ENCODE data around the gene GOLGA6L10.

Gene GOLGA6L10

GRCh38 chr15:82298032-82298431 is 51.2 kb downstream of the GOLGA6L10 start:
- DNase-seq, result no peak

DNA sequence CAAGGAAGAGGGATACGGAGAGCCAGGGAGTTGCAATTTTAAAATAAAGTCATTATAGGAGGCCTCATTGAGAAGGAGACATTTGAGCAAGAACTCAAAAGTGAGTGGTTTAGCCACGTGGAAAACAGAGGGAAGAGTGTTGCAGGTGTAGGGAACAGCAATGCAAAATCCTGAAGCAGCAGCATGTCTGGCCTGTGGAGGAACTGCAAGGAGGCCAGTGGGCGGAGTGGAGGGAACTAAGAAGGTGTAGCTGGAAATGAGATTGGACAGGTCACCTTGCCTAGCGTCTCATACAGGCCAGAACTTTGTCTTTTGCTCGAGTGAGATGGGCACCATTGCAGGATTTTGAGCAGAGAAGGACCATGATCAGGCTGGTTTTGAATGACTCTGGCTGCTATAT is 51.7 kb downstream of the GOLGA6L10 start:
- DNase-seq, result no peak

- DNase-seq, result no peak
Observed at GRCh38 chr15:82294061-82294690, 55.1 kb downstream of the GOLGA6L10 start.

DNA sequence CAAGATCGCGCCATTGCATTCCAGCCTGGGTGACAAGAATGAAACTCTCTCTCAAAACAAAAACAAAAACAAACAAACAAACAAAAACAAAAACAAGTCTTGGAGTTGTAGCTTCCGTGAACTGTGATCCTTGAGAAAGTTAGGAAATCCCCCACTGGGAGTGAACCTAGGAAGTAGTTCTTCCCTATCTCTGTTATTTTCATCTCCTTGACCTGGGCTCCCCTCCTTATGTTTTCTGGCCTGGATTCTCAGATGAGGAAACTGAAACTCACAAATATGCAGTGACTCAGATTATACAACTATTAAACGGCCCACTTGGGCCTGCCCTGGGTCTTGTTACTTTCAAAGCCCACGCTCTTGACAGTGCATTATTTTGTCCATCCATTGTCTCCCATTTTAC is 57.0 kb downstream of the GOLGA6L10 start:
- no peak for DNase-seq

Data from stimulated activated CD4-positive, alpha-beta T cell treated with anti-CD3 and anti-CD28 coated beads, Interleukin-12 subunit alpha, Interleukin-12 subunit beta, amount 100 ng/mL, for 4 hours (primary cell).